ENCODE results near the gene SLF2. TPM values are rescaled to one million over a fixed set of nuclear protein-coding genes. Genes with fewer than 3 reads are reported as not detected.

SLF2 gene
- total RNA-seq, 1 donor from 2014 or later = 20.3 TPM

GRCh38 chr10:100897976-100898375, 14.8 kb upstream of the SLF2 start:
- H2AFZ ChIP-seq (ENCODE audit: low read depth, low read length) = no peak overlapping the region
- no peak for DNase-seq (ENCODE audit: low read depth)
- H3K27me3 ChIP-seq (ENCODE audit: insufficient read depth, low read length) = no peaks in the 10 kb centered on the region
- no peaks in the 10 kb centered on the region for H4K20me1 ChIP-seq (ENCODE audit: insufficient read depth, low read length)
- no peaks in the 10 kb centered on the region for H3K36me3 Mint-ChIP-seq (ENCODE audit: low read depth, unreplicated experiment)
- H3K27me3 Mint-ChIP-seq (ENCODE audit: low read depth, unreplicated experiment) = peaks cover 25% of the 10 kb centered on the region
- FAIRE-seq = no peak
- no peaks in the 10 kb centered on the region for H3K9me3 ChIP-seq (ENCODE audit: insufficient read depth, low read depth, low read length)
- H3K79me2 ChIP-seq (ENCODE audit: insufficient read depth, low read length) = no peaks in the 10 kb centered on the region
- H3K27ac Mint-ChIP-seq (ENCODE audit: unreplicated experiment) = no peak overlapping the region
- H3K9me3 Mint-ChIP-seq (ENCODE audit: unreplicated experiment) = no peaks in the 10 kb centered on the region
- no peaks in the 10 kb centered on the region for H3K4me1 Mint-ChIP-seq (ENCODE audit: low read depth, unreplicated experiment)
- H3K36me3 ChIP-seq (ENCODE audit: insufficient read depth, low read length) = no peaks in the 10 kb centered on the region
- no peak overlapping the region for H3K4me3 Mint-ChIP-seq (ENCODE audit: unreplicated experiment)
- H3K4me3 ChIP-seq (ENCODE audit: insufficient read depth, low read depth, low read length) = no peak overlapping the region
- H3K4me2 ChIP-seq (ENCODE audit: low read length) = no peak overlapping the region
- no peak overlapping the region for H3K9ac ChIP-seq (ENCODE audit: low read length)
- no peak overlapping the region for H3K27ac ChIP-seq (ENCODE audit: low read depth, low read length)
- H3K4me1 ChIP-seq (ENCODE audit: insufficient read depth, low read length) = no peaks in the 10 kb centered on the region
- no peak for TF ChIP-seq EZH2 (IDR thresholded peaks at IDR 0.05; ENCODE audit: insufficient read depth, low read length)
- TF ChIP-seq, protein P1, sequence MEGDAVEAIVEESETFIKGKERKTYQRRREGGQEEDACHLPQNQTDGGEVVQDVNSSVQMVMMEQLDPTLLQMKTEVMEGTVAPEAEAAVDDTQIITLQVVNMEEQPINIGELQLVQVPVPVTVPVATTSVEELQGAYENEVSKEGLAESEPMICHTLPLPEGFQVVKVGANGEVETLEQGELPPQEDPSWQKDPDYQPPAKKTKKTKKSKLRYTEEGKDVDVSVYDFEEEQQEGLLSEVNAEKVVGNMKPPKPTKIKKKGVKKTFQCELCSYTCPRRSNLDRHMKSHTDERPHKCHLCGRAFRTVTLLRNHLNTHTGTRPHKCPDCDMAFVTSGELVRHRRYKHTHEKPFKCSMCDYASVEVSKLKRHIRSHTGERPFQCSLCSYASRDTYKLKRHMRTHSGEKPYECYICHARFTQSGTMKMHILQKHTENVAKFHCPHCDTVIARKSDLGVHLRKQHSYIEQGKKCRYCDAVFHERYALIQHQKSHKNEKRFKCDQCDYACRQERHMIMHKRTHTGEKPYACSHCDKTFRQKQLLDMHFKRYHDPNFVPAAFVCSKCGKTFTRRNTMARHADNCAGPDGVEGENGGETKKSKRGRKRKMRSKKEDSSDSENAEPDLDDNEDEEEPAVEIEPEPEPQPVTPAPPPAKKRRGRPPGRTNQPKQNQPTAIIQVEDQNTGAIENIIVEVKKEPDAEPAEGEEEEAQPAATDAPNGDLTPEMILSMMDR (IDR thresholded peaks at IDR 0.05; ENCODE audit: insufficient read depth, low read depth, low read length) = no peak

DNA sequence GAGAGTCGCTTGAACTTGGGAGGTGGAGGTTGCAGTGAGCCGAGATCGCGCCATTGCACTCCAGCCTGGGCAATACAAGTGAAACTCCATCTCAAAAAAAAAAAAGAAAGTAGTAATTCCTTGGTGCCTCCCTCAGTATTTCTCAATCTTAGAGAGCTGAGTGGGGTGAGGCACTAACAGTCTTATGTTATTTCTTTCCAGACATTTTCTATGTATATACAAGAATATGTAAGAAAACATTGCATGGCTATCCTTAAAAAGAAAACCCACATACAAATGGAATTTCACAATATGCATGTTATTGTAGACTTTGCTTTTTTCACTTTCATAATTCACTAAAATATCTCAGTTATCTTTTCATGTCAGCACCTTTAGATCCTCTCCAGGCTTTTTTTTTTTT, 13.6 kb upstream of the SLF2 start:
- Mint-ChIP-seq H3K27ac (ENCODE audit: unreplicated experiment) (no peak overlapping the region), H3K4me3 (ENCODE audit: unreplicated experiment) (no peak overlapping the region), H3K4me1 (ENCODE audit: low read depth, unreplicated experiment) (no peaks in the 10 kb centered on the region), H3K27me3 (ENCODE audit: low read depth, unreplicated experiment) (peaks cover 27% of the 10 kb centered on the region), H3K36me3 (ENCODE audit: low read depth, unreplicated experiment) (no peaks in the 10 kb centered on the region), H3K9me3 (ENCODE audit: unreplicated experiment) (no peaks in the 10 kb centered on the region)
- FAIRE-seq (no peak), DNase-seq (ENCODE audit: low read depth) (no peak)
- Histone ChIP-seq H3K4me1 (ENCODE audit: insufficient read depth, low read length) (no peaks in the 10 kb centered on the region), H3K79me2 (ENCODE audit: insufficient read depth, low read length) (no peaks in the 10 kb centered on the region), H3K4me2 (ENCODE audit: low read length) (no peak overlapping the region), H4K20me1 (ENCODE audit: insufficient read depth, low read length) (no peaks in the 10 kb centered on the region), H3K9me3 (ENCODE audit: insufficient read depth, low read depth, low read length) (no peaks in the 10 kb centered on the region), H3K36me3 (ENCODE audit: insufficient read depth, low read length) (no peaks in the 10 kb centered on the region), H3K27me3 (ENCODE audit: insufficient read depth, low read length) (no peaks in the 10 kb centered on the region), H3K4me3 (ENCODE audit: insufficient read depth, low read depth, low read length) (no peak overlapping the region), H3K9ac (ENCODE audit: low read length) (no peak overlapping the region), H3K27ac (ENCODE audit: low read depth, low read length) (no peak overlapping the region), H2AFZ (ENCODE audit: low read depth, low read length) (no peak overlapping the region)
- TF ChIP-seq, protein P1 (IDR thresholded peaks at IDR 0.05; ENCODE audit: insufficient read depth, low read depth, low read length) = no peak
- no peak for TF ChIP-seq EZH2 (IDR thresholded peaks at IDR 0.05; ENCODE audit: insufficient read depth, low read length)

DNA sequence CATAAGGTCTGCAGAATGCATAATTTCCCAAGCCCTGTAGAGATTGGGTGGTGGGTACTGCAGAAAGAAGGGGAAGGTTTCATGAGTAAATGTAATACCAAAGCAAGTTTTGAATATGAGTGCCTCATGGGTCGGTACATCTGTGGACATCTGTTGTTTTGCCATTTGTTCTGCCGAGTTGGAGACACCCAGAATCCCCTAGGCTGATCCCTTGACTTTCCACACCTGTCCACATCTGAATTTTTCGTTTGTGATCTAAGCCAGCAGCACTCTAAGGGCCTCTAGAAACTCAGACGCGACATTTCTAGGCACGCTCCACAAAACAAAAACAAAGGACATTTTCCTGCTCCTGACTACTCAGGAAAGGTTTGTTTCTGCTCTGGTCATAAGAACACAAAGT, 11.7 kb upstream of the SLF2 start:
- no peak overlapping the region for H2AFZ ChIP-seq (ENCODE audit: low read depth, low read length)
- Mint-ChIP-seq H3K4me3 (ENCODE audit: unreplicated experiment) (no peak overlapping the region), H3K9me3 (ENCODE audit: unreplicated experiment) (no peaks in the 10 kb centered on the region), H3K36me3 (ENCODE audit: low read depth, unreplicated experiment) (no peaks in the 10 kb centered on the region), H3K27me3 (ENCODE audit: low read depth, unreplicated experiment) (peaks cover 22% of the 10 kb centered on the region), H3K4me1 (ENCODE audit: low read depth, unreplicated experiment) (no peaks in the 10 kb centered on the region), H3K27ac (ENCODE audit: unreplicated experiment) (no peak overlapping the region)
- H3K4me1 ChIP-seq (ENCODE audit: insufficient read depth, low read length) = no peaks in the 10 kb centered on the region
- H3K79me2 ChIP-seq (ENCODE audit: insufficient read depth, low read length) = no peaks in the 10 kb centered on the region
- no peak overlapping the region for H3K27ac ChIP-seq (ENCODE audit: low read depth, low read length)
- FAIRE-seq = no peak
- no peak for DNase-seq (ENCODE audit: low read depth)
- no peaks in the 10 kb centered on the region for H3K9me3 ChIP-seq (ENCODE audit: insufficient read depth, low read depth, low read length)
- no peak overlapping the region for H3K4me3 ChIP-seq (ENCODE audit: insufficient read depth, low read depth, low read length)
- no peaks in the 10 kb centered on the region for H3K27me3 ChIP-seq (ENCODE audit: insufficient read depth, low read length)
- no peak overlapping the region for H3K4me2 ChIP-seq (ENCODE audit: low read length)
- no peak overlapping the region for H3K9ac ChIP-seq (ENCODE audit: low read length)
- H4K20me1 ChIP-seq (ENCODE audit: insufficient read depth, low read length) = no peaks in the 10 kb centered on the region
- H3K36me3 ChIP-seq (ENCODE audit: insufficient read depth, low read length) = no peaks in the 10 kb centered on the region
- no peak for TF ChIP-seq EZH2 (IDR thresholded peaks at IDR 0.05; ENCODE audit: insufficient read depth, low read length)
- TF ChIP-seq, protein P1 (IDR thresholded peaks at IDR 0.05; ENCODE audit: insufficient read depth, low read depth, low read length) = no peak
